WTC11 (cell line): ENCODE measurements around the gene MBTPS2.

Source experiments
- CTCF ChIP-seq: fragments of 200-600 bp; IDR thresholded peaks from 2 replicates; pipeline ENCODE4 v1.8.0; 2022; ENCODE audit warnings: antibody characterized with exemption
- NFE2L1 ChIP-seq: sonication (generic); formaldehyde crosslinking; IDR thresholded peaks from 2 replicates; pipeline ENCODE4 v1.8.1; 2023; ENCODE audit warnings: missing genetic modification reagents
- ZNF121 ChIP-seq: sonication (generic); formaldehyde crosslinking; IDR thresholded peaks from 2 replicates; pipeline ENCODE4 v1.8.0; 2023; ENCODE audit warnings: missing genetic modification reagents

GRCh38 chrX:21930986-21931385 is 91.6 kb downstream of the MBTPS2 start:
- no peak for TF ChIP-seq CTCF
- TF ChIP-seq ZNF121 (CRISPR knock-in tag): no peak
- TF ChIP-seq NFE2L1: no peak
